ENCODE data around the gene CAMTA2.

GRCh38 chr17:4960279-4960922, 27.1 kb downstream of the CAMTA2 start:
- TF ChIP-seq POLR2A (IDR thresholded peaks at IDR 0.05; ENCODE audit: low read length), result no peak
- TF ChIP-seq CTCF (IDR thresholded peaks at IDR 0.05), result no peak
- no peak for TF ChIP-seq E2F6 (IDR thresholded peaks at IDR 0.05; ENCODE audit: borderline replicate concordance, low read depth)
- TF ChIP-seq ELK1 (IDR thresholded peaks at IDR 0.05; ENCODE audit: low read depth, low read length), result no peak
- no peak for TF ChIP-seq MAX (IDR thresholded peaks at IDR 0.05)
- no peak for TF ChIP-seq BCL3 (IDR thresholded peaks at IDR 0.05)

All from A549 (cell line).